Gastrocnemius medialis (tissue), 4 donors: ENCODE measurements around the gene ATG10.

Source experiments
- CTCF ChIP-seq, 5 experiments: fragments of 450-650 bp in 3 of 5; fragments of 200-600 bp in 2 of 5; sonication (generic) in 2 of 5; IDR thresholded peaks in 4 of 5; conservative IDR thresholded peaks in 1 of 5; 1 replicate in 4 of 5; 2 replicates in 1 of 5; pipeline ENCODE4 v1.5.1; 2016 to 2019; ENCODE audit warnings: antibody characterized with exemption in 5 of 5, mild to moderate bottlenecking in 3 of 5, moderate library complexity in 3 of 5
- POLR2A ChIP-seq, 2 donors: fragments of 450-650 bp; IDR thresholded peaks; one replicate each; pipeline ENCODE4 v1.6.1; 2017; ENCODE audit warnings: antibody characterized with exemption in 2 of 2, mild to moderate bottlenecking in 2 of 2, moderate library complexity in 2 of 2

GRCh38 chr5:81965524-81965923, 6.3 kb upstream of the ATG10 start:
- TF ChIP-seq CTCF (IDR thresholded peaks at IDR 0.05 in 4 of 5, conservative IDR thresholded peaks at IDR 0.05 in 1 of 5) (no peak), POLR2A (IDR thresholded peaks at IDR 0.05) (no peak)
